NCI-H2227 treated with DMSO at 0.1 percent for 48 hours (cell line): ENCODE results near the gene ANKRD7.
"Not testable (repeated sequence)": the region's sequence is repeated elsewhere in the genome, so short reads cannot be mapped to it uniquely, and the experiment has no call there.

ENCODE experiments used
- DNase-seq: peaks from one replicate; lab custom pipeline; 2025; lab: John Stamatoyannopoulos, UW

ANKRD7 gene

GRCh38 chr7:118233799-118234198, 9.3 kb downstream of the ANKRD7 start:
- no peak for DNase-seq

- DNase-seq: no peak
These were observed 14.5 kb downstream of the ANKRD7 start for GRCh38 chr7:118239014-118239413.

- not testable (repeated sequence) for DNase-seq
These were observed 15.8 kb downstream of the ANKRD7 start for GRCh38 chr7:118240320-118240719.

- DNase-seq: no peak
These were observed 19.2 kb downstream of the ANKRD7 start for GRCh38 chr7:118243695-118244094.

GRCh38 chr7:118245267-118246040, 20.9 kb downstream of the ANKRD7 start:
- DNase-seq: no peak

- DNase-seq: no peak
These were observed 26.5 kb downstream of the ANKRD7 start for GRCh38 chr7:118250860-118251494.

- no peak for DNase-seq
These were observed 27.6 kb downstream of the ANKRD7 start for GRCh38 chr7:118252087-118252486.

GRCh38 chr7:118259115-118259514, 34.6 kb downstream of the ANKRD7 start:
- DNase-seq: no peak

- DNase-seq: no peak
These were observed 40.3 kb downstream of the ANKRD7 start for GRCh38 chr7:118264836-118265235.

GRCh38 chr7:118280319-118281012, 56.0 kb downstream of the ANKRD7 start:
- no peak for DNase-seq

GRCh38 chr7:118281196-118281595, 56.7 kb downstream of the ANKRD7 start:
- no peak for DNase-seq

GRCh38 chr7:118285358-118285757, 60.9 kb downstream of the ANKRD7 start:
- DNase-seq: no peak

GRCh38 chr7:118286131-118286530, 61.6 kb downstream of the ANKRD7 start:
- DNase-seq: no peak

GRCh38 chr7:118288098-118288497, 63.6 kb downstream of the ANKRD7 start:
- DNase-seq: no peak

GRCh38 chr7:118289476-118289875, 65.0 kb downstream of the ANKRD7 start:
- DNase-seq: no peak
